Kidney capillary endothelial cell (primary cell): ENCODE data around the gene KRT25.

Source experiments
- DNase-seq: peaks from one replicate; pipeline ENCODE4 v3.0.0-alpha.2; 2018; ENCODE audit warnings: low spot score

Gene KRT25, protein sequence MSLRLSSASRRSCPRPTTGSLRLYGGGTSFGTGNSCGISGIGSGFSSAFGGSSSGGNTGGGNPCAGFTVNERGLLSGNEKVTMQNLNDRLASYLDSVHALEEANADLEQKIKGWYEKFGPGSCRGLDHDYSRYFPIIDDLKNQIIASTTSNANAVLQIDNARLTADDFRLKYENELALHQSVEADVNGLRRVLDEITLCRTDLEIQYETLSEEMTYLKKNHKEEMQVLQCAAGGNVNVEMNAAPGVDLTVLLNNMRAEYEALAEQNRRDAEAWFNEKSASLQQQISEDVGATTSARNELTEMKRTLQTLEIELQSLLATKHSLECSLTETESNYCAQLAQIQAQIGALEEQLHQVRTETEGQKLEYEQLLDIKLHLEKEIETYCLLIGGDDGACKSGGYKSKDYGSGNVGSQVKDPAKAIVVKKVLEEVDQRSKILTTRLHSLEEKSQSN

DNA sequence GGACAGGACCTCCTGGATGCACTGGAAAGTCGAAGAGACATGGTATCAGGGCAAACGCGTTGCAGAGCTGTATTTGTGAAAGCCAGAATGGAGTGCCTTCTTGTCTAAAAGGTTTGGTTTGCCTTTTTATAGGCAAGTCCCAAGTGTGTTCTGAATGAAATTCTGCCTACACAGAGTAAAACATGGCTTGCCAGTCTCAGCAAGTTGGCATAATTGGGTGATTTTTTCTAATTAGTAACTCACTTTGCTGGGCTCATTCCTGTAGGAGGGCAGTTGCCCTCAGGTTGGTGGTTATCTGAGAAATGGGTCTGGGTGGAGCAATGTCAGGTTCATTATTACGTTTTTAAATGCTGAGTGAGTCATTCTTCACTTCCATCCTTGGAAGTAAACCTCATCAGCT is at the start of gene KRT25:
KRT25 (minus strand) TSS at position 101 of the 400 bp plus-strand sequence; CDS start at position 41, 60 bp downstream.
- no peak for DNase-seq

DNA sequence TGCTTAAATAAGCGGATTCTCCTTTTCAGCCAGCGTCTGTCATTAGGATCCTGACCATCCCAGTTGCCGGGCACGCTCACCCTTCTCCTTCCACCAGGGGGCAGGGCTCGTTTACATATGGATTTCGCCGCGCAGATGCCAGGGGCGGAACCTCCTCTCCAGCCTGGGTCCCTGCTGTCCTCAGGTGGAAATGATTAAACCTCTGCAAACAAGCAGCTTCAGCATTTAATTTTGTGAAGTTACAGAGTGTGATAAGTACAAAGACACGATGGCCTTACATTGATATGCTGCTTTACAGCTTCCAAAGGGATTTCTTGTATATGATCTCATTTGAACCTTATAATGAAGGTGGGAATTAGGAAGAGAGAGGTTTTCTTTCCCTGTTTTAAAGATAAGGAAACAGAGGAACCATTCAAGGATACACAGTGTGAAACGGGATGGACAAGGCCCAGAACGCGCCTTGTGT is 48.5 kb upstream of the KRT25 start:
- DNase-seq: peak; percentile 55

DNA sequence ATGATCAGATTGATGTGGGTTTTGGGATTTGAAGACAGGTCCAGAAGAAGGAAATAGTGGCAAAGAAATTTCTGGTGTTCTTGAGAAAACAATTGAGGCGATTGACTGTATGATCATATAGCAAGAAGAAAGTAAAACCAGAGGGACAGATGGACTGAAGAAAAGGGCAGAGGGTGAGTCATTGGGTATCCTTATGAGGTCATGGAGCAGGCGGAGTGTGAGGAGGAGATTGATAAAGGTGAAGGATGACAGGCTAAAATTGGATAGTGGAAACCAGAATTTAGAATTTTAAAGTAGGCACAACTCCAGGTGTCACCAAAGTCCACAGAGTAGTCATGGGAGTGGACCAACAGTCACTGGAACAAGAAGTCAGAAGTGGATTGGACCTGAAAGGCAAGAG is 46.0 kb upstream of the KRT25 start:
- DNase-seq: no peak

DNA sequence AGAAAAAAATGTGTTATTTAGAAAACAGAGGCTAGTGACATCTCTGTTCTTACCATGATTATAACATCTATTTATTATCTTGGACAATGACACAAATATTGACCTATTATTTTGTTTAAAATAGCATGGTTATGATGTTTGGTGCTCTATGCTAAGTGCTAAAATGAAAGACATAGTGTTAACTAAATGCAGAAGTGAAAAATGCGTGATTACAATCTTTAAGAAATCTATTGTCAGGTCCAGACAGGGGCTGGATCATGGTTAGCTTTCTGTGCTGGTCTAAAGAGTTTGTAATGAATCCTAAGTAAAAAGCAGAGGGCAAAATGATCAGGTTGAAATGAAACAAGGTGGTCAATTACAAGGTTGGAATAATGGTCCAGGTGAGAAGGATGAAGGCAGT is 45.2 kb upstream of the KRT25 start:
- no peak for DNase-seq

DNA sequence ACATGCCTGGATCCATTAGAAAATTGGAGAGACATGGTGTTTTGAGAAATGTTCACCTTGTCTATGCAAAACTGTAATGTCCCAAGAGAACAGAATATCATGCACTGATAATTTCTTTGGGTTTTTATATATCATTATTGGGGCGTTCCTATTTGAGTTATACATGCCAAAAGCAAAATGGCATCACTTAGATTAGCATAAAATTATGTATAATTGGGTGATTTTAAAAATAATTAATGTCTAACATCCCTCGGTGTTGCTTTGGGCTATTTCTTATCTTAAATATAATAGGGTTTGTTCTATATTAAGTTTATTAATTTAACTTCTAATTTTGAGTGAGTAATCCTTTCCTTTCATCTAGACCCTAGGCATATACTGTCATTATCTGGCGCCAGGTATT is 44.7 kb upstream of the KRT25 start, which contains the start of gene KRT28:
KRT28 (minus strand) TSS at position 101 of the 400 bp plus-strand sequence; CDS start at position 35, 66 bp downstream.
- no peak for DNase-seq

DNA sequence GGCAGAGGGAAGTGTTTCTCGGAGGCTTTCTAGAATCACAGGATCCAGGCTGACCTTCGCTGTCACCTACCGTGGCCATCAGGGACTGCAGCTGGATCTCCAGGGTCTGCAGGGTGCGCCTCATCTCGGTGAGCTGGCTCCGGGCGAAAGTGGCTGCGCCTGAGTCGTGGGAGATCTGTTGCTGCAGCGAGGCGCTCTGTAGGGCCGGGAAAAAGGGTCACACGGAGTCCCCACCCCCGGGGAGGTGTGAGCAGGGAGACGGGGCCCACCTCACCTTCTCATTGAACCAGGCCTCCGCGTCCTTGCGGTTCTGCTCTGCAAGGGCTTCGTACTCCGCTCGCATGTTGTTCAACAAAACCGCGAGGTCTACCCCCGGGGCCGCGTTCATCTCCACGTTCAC is 41.7 kb upstream of the KRT25 start:
- no peak for DNase-seq

DNA sequence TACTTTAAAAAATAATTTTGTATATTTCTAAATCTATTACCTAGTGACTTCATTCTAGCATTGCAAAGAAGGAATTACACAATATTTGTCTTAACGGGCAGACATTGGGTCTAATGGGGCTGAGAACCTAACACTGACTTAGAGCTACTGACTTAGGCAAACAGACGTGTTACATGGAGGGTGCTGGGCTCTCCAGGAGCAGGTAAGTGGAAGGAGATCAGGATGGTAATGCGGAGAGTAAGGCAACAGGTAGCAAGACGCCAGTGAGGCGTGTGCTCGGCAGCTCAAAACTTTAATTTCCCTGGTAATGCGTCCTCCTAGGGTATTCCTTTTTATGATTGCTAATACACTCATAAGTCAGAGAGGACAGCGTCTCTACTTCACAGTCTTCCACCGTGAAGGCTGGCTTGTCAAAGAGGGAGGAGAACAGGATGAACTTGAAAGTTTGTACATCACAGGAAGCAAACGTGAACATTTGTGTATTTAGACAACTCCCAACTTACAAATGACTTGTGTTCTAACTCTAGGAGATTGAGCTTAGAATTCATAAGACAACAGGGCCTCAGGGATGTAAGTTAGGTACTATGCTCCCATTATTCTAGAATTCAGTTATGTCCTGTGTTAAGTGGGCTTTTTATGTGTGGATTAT is 40.0 kb upstream of the KRT25 start:
- no peak for DNase-seq

DNA sequence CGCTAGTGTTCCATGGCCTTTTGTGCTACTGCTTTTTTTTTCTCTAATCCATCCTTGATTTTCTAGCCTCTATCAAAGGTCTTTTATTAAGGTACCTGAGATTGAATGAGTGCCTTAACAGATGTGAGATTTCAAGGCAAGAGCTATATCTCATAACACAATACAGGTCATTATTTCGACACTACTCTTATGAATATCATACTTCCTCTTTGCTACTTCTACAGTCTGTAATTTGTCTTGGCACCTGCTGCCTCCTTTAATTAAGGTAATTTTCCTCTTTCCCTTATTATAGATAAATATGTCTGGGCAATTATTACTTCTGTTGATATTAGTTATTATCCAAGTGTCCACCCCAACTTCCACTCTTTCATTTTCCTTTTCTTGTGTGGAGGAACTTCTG is 39.3 kb upstream of the KRT25 start:
- DNase-seq: no peak

DNA sequence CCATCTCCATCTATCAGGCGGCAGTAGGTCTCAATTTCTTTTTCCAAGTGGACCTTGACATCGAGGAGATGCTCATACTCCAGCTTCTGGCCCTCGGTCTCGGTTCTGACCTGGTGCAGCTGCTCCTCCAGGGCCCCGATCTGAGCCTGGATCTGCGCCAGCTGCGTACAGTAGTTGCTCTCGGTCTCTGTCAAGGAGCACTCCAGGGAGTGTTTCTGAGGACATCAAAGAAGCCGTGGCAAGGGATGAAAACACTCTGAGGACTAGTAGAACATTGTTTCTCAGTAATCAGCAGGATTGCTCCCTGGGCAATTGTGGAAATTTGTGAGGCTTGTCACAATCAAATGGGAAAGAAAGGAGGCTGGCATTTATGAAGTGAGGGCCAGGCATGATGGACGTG is 38.7 kb upstream of the KRT25 start:
- DNase-seq: no peak

DNA sequence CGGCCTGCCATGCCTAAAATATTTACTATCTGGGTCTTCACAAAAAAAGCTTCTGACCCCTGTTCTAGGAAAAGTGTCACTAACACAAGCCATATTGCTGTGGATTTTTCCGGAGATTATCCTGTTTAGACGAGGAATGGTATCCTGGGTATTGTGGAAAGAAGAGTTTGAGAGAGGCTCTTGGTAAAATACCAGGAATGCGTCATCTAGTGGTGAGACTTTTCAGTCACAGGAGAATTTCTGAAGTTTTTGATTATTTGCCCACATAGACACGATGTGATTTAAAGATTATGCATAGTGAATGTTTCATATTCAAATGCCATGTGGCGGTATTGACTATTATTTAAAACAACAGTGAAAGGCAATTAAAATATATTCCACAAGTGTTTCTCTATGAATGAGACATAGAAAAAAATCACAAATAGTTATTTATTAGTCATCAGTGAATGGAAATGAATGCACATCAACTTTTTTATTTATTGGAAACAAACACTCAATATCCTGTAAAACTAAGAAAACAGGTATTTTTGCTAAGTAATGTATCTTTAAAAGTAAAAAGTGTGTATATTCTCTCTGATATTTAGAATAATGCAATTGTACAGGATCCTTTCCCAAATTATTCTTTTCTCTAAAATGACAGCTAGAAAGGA is 36.8 kb upstream of the KRT25 start:
- DNase-seq: peak; percentile 41

DNA sequence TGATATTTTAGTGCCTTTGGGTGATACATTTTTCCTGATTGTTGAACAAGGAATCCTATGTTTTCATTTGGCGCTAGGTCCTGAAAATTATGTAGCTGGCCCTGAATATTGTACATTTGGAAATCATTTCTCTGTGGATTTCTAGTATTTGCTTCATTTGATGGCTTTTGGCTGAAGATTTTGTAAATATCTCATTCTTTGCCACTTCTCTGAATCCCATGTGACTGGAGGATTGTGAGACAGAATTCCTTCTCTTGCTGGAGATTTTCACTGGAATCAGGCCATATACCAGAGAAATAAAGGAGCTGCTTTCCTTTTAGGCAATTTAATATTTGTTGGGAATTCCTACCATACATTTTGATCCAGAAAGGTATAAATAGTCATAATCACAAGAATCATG is 36.0 kb upstream of the KRT25 start:
- no peak for DNase-seq

DNA sequence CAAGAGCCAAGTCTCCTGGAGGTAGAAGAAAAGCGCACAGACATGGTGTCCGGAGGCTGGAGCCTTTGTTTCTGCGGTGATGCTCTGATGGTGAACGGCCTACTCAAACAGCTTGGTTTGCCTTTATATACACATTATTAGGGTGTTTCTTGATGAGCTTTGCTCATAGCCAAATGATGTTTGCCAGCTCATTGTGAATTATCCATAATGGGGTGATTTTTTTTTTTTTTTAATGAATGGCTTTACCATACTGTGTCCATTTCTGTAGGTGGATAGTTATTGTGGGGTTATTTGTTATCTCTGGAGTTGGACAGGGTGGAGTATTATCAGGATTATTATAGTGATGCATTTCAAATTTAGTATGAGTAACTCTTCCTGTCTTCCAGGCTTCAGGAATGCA is 27.3 kb upstream of the KRT25 start, which contains the start of gene KRT27:
KRT27 (minus strand) TSS at position 101 of the 400 bp plus-strand sequence; CDS start at position 44, 57 bp downstream.
- DNase-seq: no peak

DNA sequence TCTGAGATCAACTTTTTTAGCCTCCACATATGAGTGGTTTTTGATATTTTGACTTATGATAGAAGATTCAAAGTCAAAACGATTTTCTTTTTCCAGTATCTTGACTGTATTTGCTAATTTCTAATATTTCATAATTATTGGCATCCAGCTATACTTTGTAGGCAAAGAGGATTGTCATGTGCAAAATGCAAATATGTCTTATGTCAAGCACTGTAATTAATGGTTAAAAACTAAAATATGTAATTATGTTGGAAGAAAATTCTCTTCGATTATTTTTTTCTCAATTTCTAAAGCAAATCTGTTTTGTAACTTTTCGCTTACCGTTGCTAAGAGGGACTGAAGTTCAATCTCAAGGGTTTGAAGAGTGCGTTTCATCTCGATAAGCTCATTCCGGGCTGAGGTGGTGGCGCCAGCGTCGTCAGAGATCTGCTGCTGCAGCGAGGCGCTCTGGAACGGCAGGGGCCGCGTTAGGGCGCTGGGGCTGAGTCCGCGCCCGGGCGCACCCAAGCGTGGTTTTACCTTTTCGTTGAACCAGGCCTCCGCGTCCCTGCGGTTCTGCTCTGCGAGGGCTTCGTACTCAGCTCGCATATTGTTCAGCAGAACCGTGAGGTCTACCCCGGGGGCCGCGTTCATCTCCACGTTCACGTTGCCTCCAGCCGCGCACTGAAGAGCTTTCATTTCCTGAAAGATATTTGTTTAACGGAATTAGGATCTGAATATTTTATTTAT is 24.2 kb upstream of the KRT25 start:
- DNase-seq: no peak

DNA sequence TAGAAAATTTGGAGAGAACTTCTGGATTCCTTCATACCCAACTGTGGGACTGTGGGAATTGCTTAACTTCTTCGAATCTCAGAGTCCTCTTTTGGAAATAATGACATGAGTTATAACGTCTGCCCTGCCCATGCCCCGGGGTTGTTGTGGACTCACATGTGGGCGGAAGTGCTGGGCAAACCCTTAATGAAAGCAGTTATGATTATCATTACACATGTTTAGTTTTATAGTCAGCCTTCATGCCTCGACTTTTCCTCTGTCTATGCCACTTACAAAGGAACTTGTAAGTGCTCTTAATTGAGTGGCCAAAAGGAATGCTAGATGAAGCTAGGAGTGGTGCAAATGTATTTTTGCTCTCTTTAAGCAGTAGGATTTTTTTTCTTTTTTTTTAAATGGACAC is 23.3 kb upstream of the KRT25 start:
- DNase-seq: no peak

DNA sequence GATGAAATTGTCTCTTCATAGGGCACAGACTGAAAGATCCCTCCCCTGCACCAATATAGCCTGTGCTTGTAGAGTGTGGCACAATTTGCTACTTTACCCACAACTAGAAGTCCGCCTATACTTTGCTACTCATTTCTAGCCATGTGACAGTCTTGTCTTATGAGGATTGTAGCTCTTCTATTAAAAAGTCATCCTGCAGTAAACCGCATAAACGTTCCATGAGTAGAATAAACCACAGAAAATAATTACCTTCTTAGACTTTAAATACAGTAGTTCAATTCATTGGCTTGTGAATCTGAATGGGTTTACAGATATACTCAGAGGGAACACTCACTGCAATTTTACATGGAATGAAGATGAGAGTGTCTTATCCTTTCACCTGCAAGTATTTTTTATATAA is 22.8 kb upstream of the KRT25 start:
- DNase-seq: no peak

DNA sequence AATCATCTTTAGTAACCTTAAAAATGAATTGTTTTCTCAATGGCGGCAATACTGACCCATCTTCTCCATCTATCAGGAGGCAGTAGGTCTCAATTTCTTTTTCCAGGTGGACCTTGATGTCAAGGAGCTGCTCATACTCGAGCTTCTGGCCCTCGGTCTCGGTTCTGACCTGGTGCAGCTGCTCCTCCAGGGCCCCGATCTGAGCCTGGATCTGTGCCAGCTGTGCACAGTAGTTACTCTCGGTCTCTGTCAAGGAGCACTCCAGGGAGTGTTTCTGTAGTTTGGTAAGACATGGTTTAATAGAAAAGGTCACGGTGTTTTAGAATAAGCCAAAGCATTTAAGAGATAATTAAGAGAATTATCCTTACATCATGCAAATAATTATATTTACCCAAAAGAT is 22.3 kb upstream of the KRT25 start:
- DNase-seq: no peak

DNA sequence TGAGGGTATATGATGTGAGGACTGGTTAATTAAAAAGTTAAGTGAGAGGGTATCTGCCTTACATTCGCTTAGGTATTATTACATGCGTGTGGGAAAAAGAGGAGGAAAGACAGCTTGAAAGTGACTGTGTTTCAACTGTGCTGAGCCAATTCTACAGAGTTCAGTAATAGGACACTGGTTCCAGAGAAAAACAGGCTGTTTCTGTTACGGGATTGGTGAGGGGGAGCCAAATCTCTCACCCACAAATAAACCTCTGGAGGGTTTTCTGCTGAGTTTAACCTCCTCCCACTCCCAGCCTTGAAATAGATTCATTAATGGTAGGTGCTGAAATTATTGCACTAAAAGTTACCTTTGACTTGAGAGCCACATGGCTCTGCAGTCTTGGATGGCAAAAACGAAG is 20.8 kb upstream of the KRT25 start:
- DNase-seq: no peak

DNA sequence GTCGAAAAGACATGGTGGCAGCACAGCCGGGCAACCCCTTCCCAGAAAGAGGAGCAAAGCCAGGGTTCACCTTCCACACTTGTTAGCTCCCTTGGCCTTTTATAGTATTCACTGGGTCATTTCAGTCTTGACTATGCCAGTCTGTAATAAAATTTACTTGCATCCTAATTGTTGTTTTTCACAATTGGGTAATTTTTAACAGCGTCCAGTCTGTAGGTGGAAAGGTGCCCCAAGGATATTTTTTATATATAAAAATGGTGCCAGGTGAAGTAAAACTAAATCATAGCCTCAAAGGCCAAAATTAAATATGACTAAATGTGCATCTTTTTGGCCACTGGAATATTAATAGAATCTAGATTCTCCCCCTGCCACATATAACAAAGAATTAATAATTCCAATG is 17.0 kb upstream of the KRT25 start, which contains the start of gene KRT26:
KRT26 (minus strand) TSS at position 101 of the 400 bp plus-strand sequence; CDS start at position 13, 88 bp downstream.
- no peak for DNase-seq

DNA sequence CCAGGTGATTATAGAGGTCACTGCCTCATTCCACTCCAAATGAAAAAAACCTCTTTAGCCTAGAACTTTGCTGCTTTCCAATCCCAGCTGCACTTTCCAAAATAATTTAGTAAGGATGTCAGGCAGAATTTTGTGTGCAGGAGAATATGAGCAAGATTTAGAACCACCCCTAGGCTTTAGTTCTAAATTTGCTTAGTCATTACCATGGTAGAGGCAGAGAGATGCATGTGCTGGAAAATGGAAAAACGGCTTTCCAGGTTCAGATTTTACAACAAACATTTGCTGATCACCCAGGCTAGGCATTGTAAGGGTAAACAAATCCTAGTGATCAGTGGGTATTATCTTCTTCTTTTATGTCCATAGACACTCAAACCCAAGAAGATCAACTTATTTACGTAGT is 10.5 kb upstream of the KRT25 start:
- no peak for DNase-seq

DNA sequence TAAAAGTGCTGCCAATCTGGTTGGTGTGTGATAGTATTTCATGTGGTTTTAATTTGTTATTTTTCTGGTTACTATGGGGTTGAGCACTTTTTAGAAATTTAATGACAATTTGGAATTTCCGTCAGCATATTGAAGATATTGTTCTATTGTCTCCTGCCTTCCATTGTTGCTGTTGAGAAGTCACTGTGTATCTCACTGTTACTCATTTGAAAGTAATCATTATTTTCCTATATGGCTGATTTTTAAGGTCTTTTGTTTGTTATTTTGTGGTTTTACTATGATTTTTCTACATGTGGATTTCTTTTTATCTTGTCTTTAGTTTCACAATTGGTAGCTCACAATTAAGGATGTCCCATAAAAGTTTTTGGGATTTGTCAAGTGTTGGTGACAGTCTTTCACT is 8.6 kb upstream of the KRT25 start:
- no peak for DNase-seq

DNA sequence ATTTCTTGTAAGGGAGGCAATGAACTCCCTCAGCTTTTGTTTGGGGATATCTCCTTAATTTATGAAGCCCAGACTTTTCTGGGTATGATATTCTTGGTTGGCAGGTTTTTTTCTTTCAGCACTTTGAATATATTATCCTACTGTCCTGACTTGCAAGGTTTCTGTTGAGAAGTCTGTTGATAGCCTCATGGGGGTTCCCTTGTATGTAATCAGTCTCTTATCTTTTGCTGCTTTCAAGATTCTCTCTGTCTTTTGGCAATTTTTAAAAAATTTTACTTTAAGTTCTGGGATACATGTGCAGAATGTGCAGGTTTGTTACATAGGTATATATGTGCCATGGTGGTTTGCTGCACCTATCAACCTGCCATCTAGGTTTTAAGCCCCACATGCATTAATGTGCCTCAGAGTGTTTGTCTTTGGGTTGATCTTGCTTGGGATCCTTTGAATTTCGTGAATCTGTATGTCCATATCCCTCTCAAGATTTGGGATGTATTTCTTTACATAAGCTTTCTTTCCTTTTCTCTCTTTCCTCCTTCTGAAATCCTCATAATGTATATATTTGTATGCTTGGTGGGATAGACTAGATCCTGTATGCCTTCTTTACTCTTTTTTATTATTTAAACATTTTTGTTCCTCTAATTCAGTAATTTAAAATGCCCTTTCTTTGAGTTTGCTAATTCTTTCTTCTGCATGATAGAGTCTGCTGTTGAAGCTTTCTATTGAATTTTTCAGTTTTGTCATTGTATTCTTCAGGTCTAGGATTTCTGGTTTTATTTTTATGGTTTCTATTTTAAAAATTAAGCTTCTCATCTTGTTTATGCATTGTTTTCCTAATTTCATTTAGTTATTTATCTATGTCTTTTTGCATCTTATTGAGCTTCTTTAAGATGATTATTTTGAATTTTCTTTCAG is 5.2 kb upstream of the KRT25 start:
- DNase-seq: no peak
